ENCODE data around the gene SLC4A1.
A peak's percentile ranks its signal among the peaks of the same experiment; 100 is the strongest.
"Not testable (repeated sequence)": the region's sequence is repeated elsewhere in the genome, so short reads cannot be mapped to it uniquely, and the experiment has no call there.

The SLC4A1 gene

GRCh38 chr17:44255915-44256314 is 12.0 kb downstream of the SLC4A1 start:
- DNase-seq: no peak

- DNase-seq: no peak
These were observed 13.4 kb downstream of the SLC4A1 start for GRCh38 chr17:44254361-44255095.

- no peak for DNase-seq
These were observed 14.9 kb downstream of the SLC4A1 start for GRCh38 chr17:44253006-44253405.

- DNase-seq: no peak
These were observed 16.9 kb downstream of the SLC4A1 start for GRCh38 chr17:44251062-44251461.

- no peak for DNase-seq
These were observed 18.3 kb downstream of the SLC4A1 start for GRCh38 chr17:44249501-44250246.

GRCh38 chr17:44247876-44248736 is 19.8 kb downstream of the SLC4A1 start:
- DNase-seq: no peak

- DNase-seq: no peak
These were observed 20.5 kb downstream of the SLC4A1 start for GRCh38 chr17:44247440-44247841.

GRCh38 chr17:44241106-44241624 is 26.8 kb downstream of the SLC4A1 start:
- no peak for DNase-seq

- DNase-seq: not testable (repeated sequence)
These were observed 30.0 kb downstream of the SLC4A1 start for GRCh38 chr17:44237886-44238285.

GRCh38 chr17:44236444-44236991 is 31.4 kb downstream of the SLC4A1 start:
- DNase-seq: no peak

- no peak for DNase-seq
These were observed 32.4 kb downstream of the SLC4A1 start for GRCh38 chr17:44235583-44235936.

- DNase-seq: no peak
These were observed 34.4 kb downstream of the SLC4A1 start for GRCh38 chr17:44233582-44233981.

GRCh38 chr17:44232061-44232460 is 35.9 kb downstream of the SLC4A1 start:
- DNase-seq: no peak

GRCh38 chr17:44230140-44230539 is 37.8 kb downstream of the SLC4A1 start:
- no peak for DNase-seq

- no peak for DNase-seq
These were observed 38.8 kb downstream of the SLC4A1 start for GRCh38 chr17:44229090-44229489.

- no peak for DNase-seq
These were observed 44.3 kb downstream of the SLC4A1 start for GRCh38 chr17:44223541-44224071.

GRCh38 chr17:44222112-44222869 is 45.6 kb downstream of the SLC4A1 start:
- DNase-seq: peak; percentile 60

- DNase-seq: no peak
These were observed 46.1 kb downstream of the SLC4A1 start for GRCh38 chr17:44221862-44222111.

- DNase-seq: peak; percentile 41
These were observed 46.7 kb downstream of the SLC4A1 start for GRCh38 chr17:44221084-44221861.

- DNase-seq: no peak
These were observed 47.5 kb downstream of the SLC4A1 start for GRCh38 chr17:44220213-44221083.

Data from DMS153 (cell line).